ENCODE data around the gene FBXL19.

GRCh38 chr16:30976486-30976885 is 53.1 kb downstream of the FBXL19 start:
- TF ChIP-seq, protein P1, sequence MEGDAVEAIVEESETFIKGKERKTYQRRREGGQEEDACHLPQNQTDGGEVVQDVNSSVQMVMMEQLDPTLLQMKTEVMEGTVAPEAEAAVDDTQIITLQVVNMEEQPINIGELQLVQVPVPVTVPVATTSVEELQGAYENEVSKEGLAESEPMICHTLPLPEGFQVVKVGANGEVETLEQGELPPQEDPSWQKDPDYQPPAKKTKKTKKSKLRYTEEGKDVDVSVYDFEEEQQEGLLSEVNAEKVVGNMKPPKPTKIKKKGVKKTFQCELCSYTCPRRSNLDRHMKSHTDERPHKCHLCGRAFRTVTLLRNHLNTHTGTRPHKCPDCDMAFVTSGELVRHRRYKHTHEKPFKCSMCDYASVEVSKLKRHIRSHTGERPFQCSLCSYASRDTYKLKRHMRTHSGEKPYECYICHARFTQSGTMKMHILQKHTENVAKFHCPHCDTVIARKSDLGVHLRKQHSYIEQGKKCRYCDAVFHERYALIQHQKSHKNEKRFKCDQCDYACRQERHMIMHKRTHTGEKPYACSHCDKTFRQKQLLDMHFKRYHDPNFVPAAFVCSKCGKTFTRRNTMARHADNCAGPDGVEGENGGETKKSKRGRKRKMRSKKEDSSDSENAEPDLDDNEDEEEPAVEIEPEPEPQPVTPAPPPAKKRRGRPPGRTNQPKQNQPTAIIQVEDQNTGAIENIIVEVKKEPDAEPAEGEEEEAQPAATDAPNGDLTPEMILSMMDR (optimal IDR thresholded peaks at IDR 0.05 in 1 of 3, IDR thresholded peaks at IDR 0.05 in 1 of 3, conservative IDR thresholded peaks at IDR 0.05 in 1 of 3; ENCODE audit: extremely low read depth in 1 of 3, insufficient read depth in 2 of 3, low read length in 3 of 3): no peak
- TF ChIP-seq EZH2 (IDR thresholded peaks at IDR 0.05; ENCODE audit: low read length): no peak
